Cardiac fibroblast (primary cell): Measurements from ENCODE around the gene CEP170B.

ENCODE experiments used
- DNase-seq, 2 donors: peaks; one replicate each; pipeline versions ENCODE4 v3.0.0 to v3.0.0-alpha.2; 2010; ENCODE audit warnings: low read depth in 2 of 2
- H3K4me3 ChIP-seq, 2 donors: replicated peaks in 1 of 2; 1 replicate in 1 of 2; 2 replicates in 1 of 2; pipeline ENCODE4 v1.5.1; 2011; ENCODE audit warnings: low read depth in 2 of 2, low read length in 2 of 2, mild to moderate bottlenecking in 2 of 2, moderate library complexity in 1 of 2
- CTCF ChIP-seq: IDR thresholded peaks from one replicate; pipeline ENCODE4 v1.5.1; 2011; ENCODE audit warnings: low read depth, mild to moderate bottlenecking, low read length, inconsistent platforms

CEP170B gene

DNA sequence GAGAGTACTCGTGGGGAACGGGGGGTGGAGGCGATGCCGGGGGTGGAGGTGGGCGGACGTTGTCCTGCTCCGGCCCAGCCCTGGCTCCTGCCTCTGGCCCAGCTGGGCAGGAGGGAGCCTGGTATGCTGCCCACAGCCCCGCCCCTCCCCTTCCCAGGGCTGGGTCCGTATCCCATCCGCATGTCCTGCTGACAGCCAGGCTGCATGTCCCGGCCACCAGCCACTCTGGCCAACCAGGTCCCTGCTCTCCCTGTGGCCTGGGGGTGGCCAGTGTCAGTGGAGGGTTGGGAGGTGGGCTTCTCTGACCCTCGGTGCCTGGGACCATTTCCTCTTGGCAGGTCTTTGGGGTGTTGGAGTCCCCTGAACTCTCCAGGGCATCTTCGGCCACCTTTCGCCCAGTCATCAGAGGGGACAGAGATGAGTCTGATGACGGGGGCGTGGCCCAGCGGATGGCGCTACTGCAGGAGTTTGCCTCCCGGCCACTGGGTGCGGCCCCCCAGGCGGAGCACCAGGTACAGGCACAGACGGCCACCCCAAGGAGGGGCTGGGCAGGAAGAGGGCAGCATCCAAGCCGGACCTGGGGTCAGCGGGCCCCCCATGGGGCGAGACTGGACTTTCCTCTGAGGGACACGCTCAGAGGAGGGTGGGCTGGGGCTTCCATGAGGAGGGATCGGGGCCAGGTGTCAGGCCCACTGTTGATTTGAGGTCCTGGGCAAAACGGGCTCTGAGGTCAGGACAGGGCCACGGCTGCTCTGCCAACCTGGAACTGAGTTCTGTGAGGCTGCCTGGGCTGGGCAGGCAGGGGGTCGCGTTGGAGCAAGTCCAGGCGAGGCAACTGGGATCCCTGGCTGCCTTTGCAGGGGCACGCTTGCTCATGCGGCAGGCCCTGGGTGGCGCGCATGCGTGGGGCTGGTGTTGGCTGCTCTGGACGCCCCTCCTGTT lies 20.2 kb downstream of the CEP170B start:
- DNase-seq = no peak
- no peak for TF ChIP-seq CTCF
- no peak overlapping the region for H3K4me3 ChIP-seq

DNA sequence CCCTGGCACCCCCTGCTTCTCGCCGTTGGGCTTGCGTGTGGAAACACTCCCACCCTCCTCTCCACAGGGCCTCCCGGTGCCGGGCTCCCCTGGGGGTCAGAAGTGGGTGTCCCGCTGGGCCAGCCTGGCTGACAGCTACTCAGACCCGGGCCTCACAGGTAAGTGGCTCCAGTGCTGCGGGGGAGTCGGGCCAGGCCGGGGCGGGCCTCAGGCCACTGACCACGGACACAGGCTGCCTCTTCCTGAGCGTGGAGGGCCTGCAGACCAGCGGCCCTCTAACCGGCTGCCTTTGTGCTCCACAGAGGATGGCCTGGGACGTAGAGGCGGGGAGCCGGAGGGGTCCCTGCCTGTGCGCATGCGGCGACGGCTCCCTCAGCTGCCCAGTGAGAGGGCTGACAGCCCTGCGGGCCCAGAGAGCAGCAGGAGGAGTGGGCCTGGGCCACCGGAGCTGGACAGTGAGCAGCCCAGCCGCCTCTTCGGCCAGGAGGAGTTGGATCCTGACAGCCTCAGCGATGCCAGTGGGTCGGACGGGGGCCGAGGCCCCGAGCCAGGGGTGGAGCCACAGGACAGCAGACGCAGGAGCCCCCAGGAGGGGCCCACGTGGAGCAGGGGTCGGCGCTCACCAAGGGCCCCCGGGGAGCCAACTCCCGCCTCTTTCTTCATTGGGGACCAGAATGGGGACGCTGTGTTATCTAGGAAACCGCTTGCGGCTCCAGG lies 21.1 kb downstream of the CEP170B start:
- no peak for TF ChIP-seq CTCF

GRCh38 chr14:104886690-104887622 lies 21.9 kb downstream of the CEP170B start:
- DNase-seq = no peak
- no peak for TF ChIP-seq CTCF
- H3K4me3 ChIP-seq = no peak overlapping the region

More for the DNA sequence above, 21.1 kb downstream of the CEP170B start:
- no peak for DNase-seq
- no peak overlapping the region for H3K4me3 ChIP-seq

- TF ChIP-seq CTCF = no peak
- no peak for DNase-seq
- no peak overlapping the region for H3K4me3 ChIP-seq
Observed at GRCh38 chr14:104887623-104888488, 22.8 kb downstream of the CEP170B start.

- no peak for DNase-seq
- H3K4me3 ChIP-seq = no peak overlapping the region
- no peak for TF ChIP-seq CTCF
Observed at GRCh38 chr14:104888489-104889374, 23.7 kb downstream of the CEP170B start.
